AG09309 (cell line): ENCODE data around the gene TMED1.

Source experiments
- DNase-seq: peaks from one replicate; pipeline ENCODE4 v3.0.0-alpha.2; 2010; ENCODE audit warnings: low read depth
- H3K4me3 ChIP-seq: 2 replicates; pipeline ENCODE4 v1.5.1; 2011; ENCODE audit warnings: mild to moderate bottlenecking, low read depth, low read length, moderate library complexity; ENCODE audit not compliant: control insufficient read depth
- CTCF ChIP-seq: IDR thresholded peaks from 2 replicates; pipeline ENCODE4 v1.5.1; 2011; ENCODE audit warnings: mild to moderate bottlenecking, low read depth, low read length, inconsistent platforms; ENCODE audit not compliant: insufficient read depth, control insufficient read depth; ENCODE audit errors: missing control alignments

The TMED1 gene

DNA sequence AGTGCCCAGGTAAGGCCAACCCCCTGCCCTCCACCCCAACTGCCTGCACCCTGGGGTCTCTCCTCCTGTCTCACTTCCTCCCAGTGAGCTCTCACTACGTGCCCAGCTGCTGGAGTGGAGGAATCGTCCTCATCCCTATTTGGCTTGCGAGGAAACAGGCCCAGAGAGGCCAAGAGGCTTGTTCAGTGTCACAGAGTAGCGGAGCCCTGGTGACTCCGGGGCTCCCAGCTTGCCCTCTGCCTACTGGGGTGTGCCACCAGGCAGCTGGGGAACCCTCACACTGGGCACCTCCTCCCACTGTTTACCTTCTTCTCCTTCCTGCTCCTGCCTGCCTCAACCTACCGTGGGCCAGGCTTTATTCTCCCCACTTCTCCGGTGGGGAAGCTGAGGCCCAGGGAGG, 5.6 kb downstream of the TMED1 start:
- no peak for DNase-seq
- TF ChIP-seq CTCF, result no peak
- no peak overlapping the region for H3K4me3 ChIP-seq

- TF ChIP-seq CTCF, result no peak
- no peak for DNase-seq
- H3K4me3 ChIP-seq, result no peak overlapping the region
These were observed 6.0 kb downstream of the TMED1 start for GRCh38 chr19:10829967-10830366.

GRCh38 chr19:10828981-10829821, 6.8 kb downstream of the TMED1 start:
- H3K4me3 ChIP-seq, result no peak overlapping the region
- TF ChIP-seq CTCF, result peak; percentile 24
- DNase-seq, result no peak

DNA sequence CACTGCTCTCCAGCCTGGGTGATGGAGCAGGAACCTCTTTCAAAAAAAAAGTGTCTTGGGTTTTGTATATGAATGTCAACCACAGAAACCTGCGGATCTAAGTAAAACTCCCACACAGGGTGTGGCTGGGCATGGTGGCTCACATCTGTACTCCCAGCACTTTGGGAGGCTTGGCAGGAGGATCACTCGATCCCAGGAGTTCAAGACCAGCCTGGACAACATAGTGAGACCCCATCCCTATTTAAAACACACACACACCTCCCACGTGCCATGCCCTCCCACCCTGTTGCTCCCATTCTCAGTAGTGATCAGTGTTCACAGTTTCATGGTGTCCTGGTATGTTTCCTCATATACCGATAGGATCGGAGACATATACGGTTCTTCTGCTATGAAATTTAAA, 9.2 kb downstream of the TMED1 start:
- no peak overlapping the region for H3K4me3 ChIP-seq
- no peak for DNase-seq
- no peak for TF ChIP-seq CTCF

DNA sequence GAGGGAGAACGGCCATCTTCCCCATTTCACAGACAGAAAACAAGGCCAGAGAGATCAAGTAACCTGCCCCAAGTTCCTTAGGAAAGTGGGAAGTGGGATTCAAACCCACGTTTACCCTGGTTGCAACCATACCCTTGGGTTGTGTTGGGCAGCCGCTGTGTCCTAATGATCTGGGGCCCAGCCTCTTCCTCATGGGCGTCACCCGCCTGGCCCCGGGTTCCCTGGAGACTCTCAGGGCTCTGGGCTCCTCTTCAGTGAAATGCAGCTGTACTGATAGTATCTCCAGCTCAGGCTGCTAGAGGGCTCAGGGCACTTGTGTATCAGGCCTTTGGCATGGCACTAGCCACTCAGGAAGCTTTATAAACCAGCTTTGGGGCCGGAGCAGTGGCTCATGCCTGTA, 9.8 kb downstream of the TMED1 start:
- DNase-seq, result no peak
- H3K4me3 ChIP-seq, result no peak overlapping the region
- no peak for TF ChIP-seq CTCF

DNA sequence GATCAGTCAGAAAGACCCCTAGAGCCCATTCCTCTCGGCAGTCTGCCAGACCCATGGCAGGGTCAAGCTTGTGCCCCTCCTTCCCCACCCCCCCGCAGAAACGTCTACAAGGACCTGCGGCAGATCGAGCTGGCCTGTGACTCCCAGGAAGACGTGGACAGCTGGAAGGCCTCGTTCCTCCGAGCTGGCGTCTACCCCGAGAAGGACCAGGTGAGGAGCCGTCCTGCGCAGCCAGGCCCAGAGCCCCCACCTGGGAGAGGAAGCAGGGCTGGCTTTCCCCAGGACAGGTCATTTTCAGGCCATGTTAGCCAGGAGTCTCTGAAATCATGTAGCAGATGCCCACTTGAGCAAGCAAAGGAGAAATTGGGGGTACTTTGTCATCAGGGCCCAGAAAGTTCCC, 12.3 kb downstream of the TMED1 start:
- no peak overlapping the region for H3K4me3 ChIP-seq
- no peak for DNase-seq
- TF ChIP-seq CTCF, result no peak
